Epidermal melanocyte (primary cell): ENCODE results near the gene GPNMB.
"Not testable (repeated sequence)": the region's sequence is repeated elsewhere in the genome, so short reads cannot be mapped to it uniquely, and the experiment has no call there.

Experiments used
- DNase-seq: peaks from one replicate; pipeline ENCODE4 v3.0.0; 2011; ENCODE audit warnings: low spot score; ENCODE audit not compliant: insufficient read length

Gene GPNMB

GRCh38 chr7:23246555-23246954, at the start of gene GPNMB:
GPNMB (plus strand) TSS chr7:23246775; CDS start chr7:23246858, 83 bp downstream.
- peak; percentile 96 for DNase-seq

GRCh38 chr7:23197745-23198144, 48.8 kb upstream of the GPNMB start:
- not testable (repeated sequence) for DNase-seq

GRCh38 chr7:23200331-23200730, 46.2 kb upstream of the GPNMB start:
- DNase-seq, result no peak

- no peak for DNase-seq
Observed at GRCh38 chr7:23204241-23204640, 42.3 kb upstream of the GPNMB start.

GRCh38 chr7:23205577-23205908, 41.0 kb upstream of the GPNMB start:
- no peak for DNase-seq

- DNase-seq, result no peak
Observed at GRCh38 chr7:23205909-23206767, 40.4 kb upstream of the GPNMB start.

- no peak for DNase-seq
Observed at GRCh38 chr7:23207021-23207420, 39.6 kb upstream of the GPNMB start.

- DNase-seq, result no peak
Observed at GRCh38 chr7:23207884-23208283, 38.7 kb upstream of the GPNMB start.

- DNase-seq, result no peak
Observed at GRCh38 chr7:23208316-23208715, 38.3 kb upstream of the GPNMB start.

GRCh38 chr7:23210506-23210905, 36.1 kb upstream of the GPNMB start:
- no peak for DNase-seq

GRCh38 chr7:23211589-23211988, 35.0 kb upstream of the GPNMB start:
- no peak for DNase-seq

- DNase-seq, result no peak
Observed at GRCh38 chr7:23212395-23212794, 34.2 kb upstream of the GPNMB start.

- no peak for DNase-seq
Observed at GRCh38 chr7:23212841-23213240, 33.7 kb upstream of the GPNMB start.

- DNase-seq, result no peak
Observed at GRCh38 chr7:23213755-23214154, 32.8 kb upstream of the GPNMB start.

- no peak for DNase-seq
Observed at GRCh38 chr7:23214423-23214822, 32.2 kb upstream of the GPNMB start.

- DNase-seq, result no peak
Observed at GRCh38 chr7:23214938-23215337, 31.6 kb upstream of the GPNMB start.

GRCh38 chr7:23216021-23216420, 30.6 kb upstream of the GPNMB start:
- no peak for DNase-seq

GRCh38 chr7:23218196-23218595, 28.4 kb upstream of the GPNMB start:
- no peak for DNase-seq

GRCh38 chr7:23220690-23221305, 25.8 kb upstream of the GPNMB start:
- no peak for DNase-seq

GRCh38 chr7:23222439-23223030, 24.0 kb upstream of the GPNMB start:
- DNase-seq, result no peak

GRCh38 chr7:23224364-23224763, 22.2 kb upstream of the GPNMB start:
- not testable (repeated sequence) for DNase-seq

GRCh38 chr7:23226844-23227450, 19.6 kb upstream of the GPNMB start:
- DNase-seq, result no peak
